Suppressor macrophage treated with lipopolysaccharide for 1 hour (primary cell): ENCODE measurements around the gene METTL25.
A peak's percentile ranks its signal among the peaks of the same experiment; 100 is the strongest.

Experiments used
- DNase-seq, 3 donors: peaks; one replicate each; pipeline ENCODE4 v3.0.0-alpha.2; 2020 to 2022

The METTL25 gene

GRCh38 chr12:82473111-82473754 is 114.9 kb downstream of the METTL25 start:
- DNase-seq, result no peak

GRCh38 chr12:82474181-82474797 is 116.0 kb downstream of the METTL25 start:
- DNase-seq, result no peak

GRCh38 chr12:82474798-82475184 is 116.5 kb downstream of the METTL25 start:
- no peak for DNase-seq

- DNase-seq, result no peak
These were observed 116.9 kb downstream of the METTL25 start for GRCh38 chr12:82475211-82475610.

GRCh38 chr12:82476511-82476910 is 118.2 kb downstream of the METTL25 start:
- no peak for DNase-seq

- no peak for DNase-seq
These were observed 121.2 kb downstream of the METTL25 start for GRCh38 chr12:82479511-82479910.

GRCh38 chr12:82480606-82481005 is 122.3 kb downstream of the METTL25 start:
- no peak for DNase-seq

- no peak for DNase-seq
These were observed 123.6 kb downstream of the METTL25 start for GRCh38 chr12:82481954-82482353.

- DNase-seq, result no peak
These were observed 128.4 kb downstream of the METTL25 start for GRCh38 chr12:82486524-82487235.

- DNase-seq, result no peak
These were observed 146.1 kb downstream of the METTL25 start for GRCh38 chr12:82504409-82504808.

GRCh38 chr12:82505150-82505549 is 146.8 kb downstream of the METTL25 start:
- DNase-seq, result no peak

- no peak for DNase-seq
These were observed 149.4 kb downstream of the METTL25 start for GRCh38 chr12:82507686-82508085.

GRCh38 chr12:82510386-82510785 is 152.1 kb downstream of the METTL25 start:
- no peak for DNase-seq

- no peak for DNase-seq
These were observed 156.6 kb downstream of the METTL25 start for GRCh38 chr12:82514880-82515279.

- DNase-seq, result no peak
These were observed 157.3 kb downstream of the METTL25 start for GRCh38 chr12:82515652-82516051.

GRCh38 chr12:82517027-82517426 is 158.7 kb downstream of the METTL25 start:
- peak in 2 of 3 donors; percentile 9 to 20 for DNase-seq

- no peak for DNase-seq
These were observed 159.5 kb downstream of the METTL25 start for GRCh38 chr12:82517808-82518207.

GRCh38 chr12:82519510-82519909 is 161.2 kb downstream of the METTL25 start:
- no peak for DNase-seq

GRCh38 chr12:82522285-82522684 is 164.0 kb downstream of the METTL25 start:
- DNase-seq, result no peak

GRCh38 chr12:82522762-82523161 is 164.4 kb downstream of the METTL25 start:
- no peak for DNase-seq

GRCh38 chr12:82523996-82524395 is 165.7 kb downstream of the METTL25 start:
- no peak for DNase-seq

GRCh38 chr12:82524641-82525040 is 166.3 kb downstream of the METTL25 start:
- DNase-seq, result no peak

GRCh38 chr12:82525616-82526015 is 167.3 kb downstream of the METTL25 start:
- no peak for DNase-seq

GRCh38 chr12:82527165-82527780 is 168.9 kb downstream of the METTL25 start:
- DNase-seq, result peak; percentile 60 to 70 (median 64)
